Measurements from ENCODE around the gene PTPRF.

DNA sequence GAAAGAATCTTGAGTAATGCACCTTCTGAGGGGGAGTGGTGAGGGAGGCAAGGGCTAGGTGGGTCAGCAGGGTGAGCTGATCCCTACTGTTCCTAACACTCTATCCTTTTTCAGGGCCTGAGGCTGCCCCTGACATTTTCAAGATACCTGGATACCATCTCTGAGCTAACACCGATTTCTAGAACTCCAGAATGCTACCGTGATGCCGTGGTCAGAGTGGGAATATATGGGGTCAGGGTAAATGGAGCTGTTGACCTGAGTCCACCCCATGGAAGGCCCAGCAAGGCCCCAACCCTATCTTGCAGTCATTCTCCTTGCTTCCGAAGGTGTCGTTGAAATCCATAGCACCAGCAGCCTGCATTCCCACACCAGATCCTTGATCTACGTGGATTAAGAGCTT lies 18.0 kb upstream of the PTPRF start:
- TF ChIP-seq NFRKB (IDR thresholded peaks at IDR 0.05), result no peak
- no peak for TF ChIP-seq SP1 (IDR thresholded peaks at IDR 0.05)
- TF ChIP-seq BHLHE40 (IDR thresholded peaks at IDR 0.05; ENCODE audit: borderline replicate concordance), result no peak
- no peak for TF ChIP-seq TARDBP (IDR thresholded peaks at IDR 0.05)
- TF ChIP-seq LEF1 (IDR thresholded peaks at IDR 0.05; ENCODE audit: borderline replicate concordance), result no peak
- no peak for TF ChIP-seq ZNF384 (IDR thresholded peaks at IDR 0.05)
- TF ChIP-seq ARNT (IDR thresholded peaks at IDR 0.05), result no peak
- TF ChIP-seq FOXM1 (IDR thresholded peaks at IDR 0.05; ENCODE audit: borderline replicate concordance), result no peak
- no peak for TF ChIP-seq FOXA1 (IDR thresholded peaks at IDR 0.05)
- TF ChIP-seq ELF4 (IDR thresholded peaks at IDR 0.05), result no peak
- no peak for TF ChIP-seq FOXK2 (IDR thresholded peaks at IDR 0.05)

Measured in HEK293T (cell line).